GM12878 (cell line): Measurements from ENCODE around the gene NFE2L1. TPM values are rescaled to one million over a fixed set of nuclear protein-coding genes. Genes with fewer than 3 reads are reported as not detected.

Source experiments
- ATAC-seq: fragments of 200-7000 bp; cut with Tn5 transposase; 3 replicates; pipeline ENCODE4 v1.9.1; 2020; ENCODE audit warnings: mild to moderate bottlenecking, moderate library complexity
- BruUV-seq: library from RNA; stranded (reverse); fragments of 400-500 nt; replicated peaks from 2 replicates; lab custom pipeline; 2021; lab: Mats Ljungman, UMichigan
- CTCF ChIA-PET: fragments of 300-600 bp; sonication (Branson Sonifier 250); formaldehyde crosslinking; extraction: SDS; loops from one replicate; lab custom pipeline; 2021; ENCODE audit warnings: inconsistent platforms; lab: Yijun Ruan, JAX
- POLR2A ChIA-PET: fragments of 350-600 bp; formaldehyde crosslinking; extraction: SDS; loops from one replicate; lab custom pipeline; 2021; ENCODE audit warnings: inconsistent platforms; lab: Charles Lee
- RAD21 ChIA-PET: fragments of 300-600 bp; sonication (Branson Sonifier 250); formaldehyde crosslinking; loops from one replicate; lab custom pipeline; 2023; ENCODE audit warnings: antibody characterized with exemption; ENCODE audit not compliant: unreplicated experiment; lab: Charles Lee
- SMC1A ChIA-PET: fragments of 300-600 bp; sonication (Branson Sonifier 250); formaldehyde crosslinking; loops from one replicate; lab custom pipeline; 2023; ENCODE audit not compliant: unreplicated experiment, uncharacterized antibody; lab: Charles Lee
- DNase-seq: peaks from one replicate; pipeline ENCODE4 v3.0.0-alpha.2; 2011; ENCODE audit warnings: low read depth, low spot score
- FAIRE-seq: peaks from 3 replicates; lab custom pipeline; 2011; peaks lifted over from hg19 to GRCh38; lab: Jason Lieb, UNC
- H2AFZ ChIP-seq: 2 replicates; pipeline ENCODE4 v1.6.0; 2011; ENCODE audit warnings: low read depth, low read length, control low read depth; ENCODE audit not compliant: control insufficient read depth
- H3K27ac ChIP-seq: 2 replicates; pipeline ENCODE4 v1.5.1; 2011; ENCODE audit warnings: control low read depth; ENCODE audit not compliant: control insufficient read depth, insufficient read depth
- H3K27me3 ChIP-seq, 2 experiments: replicated peaks in 1 of 2; 2 replicates each; pipeline versions ENCODE4 v1.6.0 to v1.6.1; 2011; ENCODE audit warnings: low read length in 1 of 2; ENCODE audit not compliant: control insufficient read depth in 2 of 2, insufficient read depth in 2 of 2
- H3K36me3 ChIP-seq, 2 experiments: 2 replicates each; pipeline ENCODE4 v1.5.1; 2011; ENCODE audit warnings: low read length in 1 of 2; ENCODE audit not compliant: control insufficient read depth in 2 of 2, insufficient read depth in 2 of 2
- H3K4me1 ChIP-seq: 2 replicates; pipeline ENCODE4 v1.6.1; 2011; ENCODE audit warnings: mild to moderate bottlenecking, low read length, moderate library complexity, mixed read lengths; ENCODE audit not compliant: control insufficient read depth, insufficient read depth
- H3K4me2 ChIP-seq: 2 replicates; pipeline ENCODE4 v1.6.0; 2011; ENCODE audit warnings: control low read depth; ENCODE audit not compliant: control insufficient read depth, insufficient read depth
- H3K4me3 ChIP-seq: fragments of 200-600 bp; sonication (generic); 2 replicates; pipeline ENCODE4 v1.5.1; 2016
- H3K79me2 ChIP-seq: 2 replicates; pipeline ENCODE4 v1.6.0; 2011; ENCODE audit warnings: low read length; ENCODE audit not compliant: control insufficient read depth, insufficient read depth
- H3K9ac ChIP-seq: 2 replicates; pipeline ENCODE4 v1.8.0; 2011; ENCODE audit warnings: low read length, control low read depth, mixed read lengths; ENCODE audit not compliant: control insufficient read depth, insufficient read depth
- H3K9me3 ChIP-seq: replicated peaks from 3 replicates; pipeline ENCODE4 v1.5.1; 2011; ENCODE audit warnings: mild to moderate bottlenecking, low read length; ENCODE audit not compliant: control insufficient read depth, insufficient read depth
- H4K20me1 ChIP-seq: 2 replicates; pipeline ENCODE4 v1.6.0; 2011; ENCODE audit not compliant: control insufficient read depth, insufficient read depth
- SMARCA5 ChIP-seq: fragments of 450-650 bp; IDR thresholded peaks from 2 replicates; pipeline ENCODE4 v1.6.1; 2017; ENCODE audit warnings: mild to moderate bottlenecking
- STAT1 ChIP-seq: fragments of 450-650 bp; conservative IDR thresholded peaks from 2 replicates; pipeline ENCODE4 v1.6.1; 2014; ENCODE audit warnings: antibody characterized with exemption, mild to moderate bottlenecking
- ZSCAN29 ChIP-seq: fragments of 450-650 bp; IDR thresholded peaks from 2 replicates; pipeline ENCODE4 v1.6.1; 2017; ENCODE audit warnings: mild to moderate bottlenecking, moderate library complexity
- WGBS: methylation state at CpG from one replicate; pipeline ENCODE4 v1.1.6; 2016; ENCODE audit warnings: low lambda C conversion rate; ENCODE audit not compliant: insufficient replicate concordance, insufficient coverage; ENCODE audit errors: missing lambda C conversion rate; 5-methylcytosine and 5-hydroxymethylcytosine counted together
- in situ Hi-C: fragments of 300-500 bp; cut with MboI; formaldehyde crosslinking; loops from 9 replicates; pipeline ENCODE4 v1.14.3; 2018; ENCODE audit warnings: mixed read lengths
- intact Hi-C: fragments of 100-400 bp; cut with micrococcal nuclease; formaldehyde crosslinking; loops from one replicate; pipeline ENCODE4 v1.14.2; 2022; ENCODE audit not compliant: unreplicated experiment
- polyA plus RNA-seq, 11 experiments: library from polyadenylated mRNA; depleted of rRNA in 4 of 11; unstranded in 6 of 11; stranded (reverse) in 5 of 11; fragments of >200 nt; fragmentation: Nextera tagmentation in 4 of 11; fragmentation: Illumina TruSeq in 1 of 11; extraction: Ambion mirVana in 4 of 11; extraction: Trizol in 1 of 11; gene quantifications; 1 replicate in 1 of 11; 2 replicates in 10 of 11; pipeline versions ENCODE4 v1.2.1 to v1.2.3, GENCODE V29; 2011 to 2016; ENCODE audit warnings: inconsistent platforms in 2 of 11, missing spikeins in 2 of 11, low read depth in 1 of 11
- total RNA-seq, 4 experiments: library from RNA; depleted of rRNA in 3 of 4; stranded (reverse); fragments of >200 nt in 3 of 4; fragmentation: Illumina TruSeq in 1 of 4; extraction: Trizol in 1 of 4; gene quantifications; 2 replicates each; pipeline versions ENCODE4 v1.2.1 to v1.2.3, GENCODE V29; 2013 to 2021
- TF ChIP-seq, protein P1 (sequence below): IDR thresholded peaks from 2 replicates; pipeline ENCODE4 v1.6.1; 2012; ENCODE audit warnings: improper control_type of control experiment, low read depth, low read length; ENCODE audit not compliant: insufficient replicate concordance
- TF ChIP-seq, protein P2 (sequence below), 3 experiments: IDR thresholded peaks in 2 of 3; conservative IDR thresholded peaks in 1 of 3; 2 replicates each; pipeline ENCODE4 v1.5.1; 2011; ENCODE audit warnings: low read depth in 3 of 3, low read length in 3 of 3, mild to moderate bottlenecking in 3 of 3, control low read depth in 2 of 3, moderate library complexity in 2 of 3, inconsistent platforms in 1 of 3, mixed read lengths in 1 of 3; ENCODE audit not compliant: control insufficient read depth in 2 of 3, insufficient read depth in 1 of 3; ENCODE audit errors: extremely low read depth in 1 of 3

NFE2L1 gene
- total and polyA plus RNA-seq, 10 of the 15 experiments (the other 5 are each of a cell fraction or from before 2014, with no cell fraction given) = 3.8 to 104 (median 26.4) TPM

DNA sequence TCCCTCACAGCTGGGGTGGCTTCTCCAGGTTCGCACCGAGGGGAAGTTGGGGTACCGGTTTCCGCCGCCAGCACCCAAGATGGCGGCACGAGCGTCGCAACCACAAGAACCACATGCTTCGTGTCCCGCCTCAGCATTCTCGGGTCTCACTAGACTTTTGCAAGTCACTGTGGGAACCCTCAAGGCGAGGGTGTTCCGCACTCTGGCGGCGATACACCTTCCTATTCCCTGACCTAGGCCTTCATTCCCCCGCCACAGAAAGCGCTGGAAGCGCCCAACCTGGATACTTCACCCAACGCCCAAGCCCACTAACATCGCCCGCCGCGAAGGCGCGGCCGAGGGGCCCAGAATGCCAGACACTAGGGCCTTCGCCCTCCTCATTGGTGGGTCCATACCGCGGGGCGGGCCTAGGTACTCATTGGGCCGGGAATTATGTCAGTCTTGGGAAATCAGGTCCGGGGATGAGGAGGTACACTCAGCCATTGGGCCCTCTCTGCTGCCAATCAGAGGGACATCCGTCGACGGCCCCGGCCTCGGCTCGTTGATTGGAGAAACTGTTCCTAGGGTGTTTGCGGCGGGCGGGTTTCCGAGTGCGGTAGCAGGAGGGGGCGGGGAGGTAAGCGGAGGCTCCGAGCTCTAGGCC, at the start of gene NFE2L1 (continued):
- TF ChIP-seq, protein P1, sequence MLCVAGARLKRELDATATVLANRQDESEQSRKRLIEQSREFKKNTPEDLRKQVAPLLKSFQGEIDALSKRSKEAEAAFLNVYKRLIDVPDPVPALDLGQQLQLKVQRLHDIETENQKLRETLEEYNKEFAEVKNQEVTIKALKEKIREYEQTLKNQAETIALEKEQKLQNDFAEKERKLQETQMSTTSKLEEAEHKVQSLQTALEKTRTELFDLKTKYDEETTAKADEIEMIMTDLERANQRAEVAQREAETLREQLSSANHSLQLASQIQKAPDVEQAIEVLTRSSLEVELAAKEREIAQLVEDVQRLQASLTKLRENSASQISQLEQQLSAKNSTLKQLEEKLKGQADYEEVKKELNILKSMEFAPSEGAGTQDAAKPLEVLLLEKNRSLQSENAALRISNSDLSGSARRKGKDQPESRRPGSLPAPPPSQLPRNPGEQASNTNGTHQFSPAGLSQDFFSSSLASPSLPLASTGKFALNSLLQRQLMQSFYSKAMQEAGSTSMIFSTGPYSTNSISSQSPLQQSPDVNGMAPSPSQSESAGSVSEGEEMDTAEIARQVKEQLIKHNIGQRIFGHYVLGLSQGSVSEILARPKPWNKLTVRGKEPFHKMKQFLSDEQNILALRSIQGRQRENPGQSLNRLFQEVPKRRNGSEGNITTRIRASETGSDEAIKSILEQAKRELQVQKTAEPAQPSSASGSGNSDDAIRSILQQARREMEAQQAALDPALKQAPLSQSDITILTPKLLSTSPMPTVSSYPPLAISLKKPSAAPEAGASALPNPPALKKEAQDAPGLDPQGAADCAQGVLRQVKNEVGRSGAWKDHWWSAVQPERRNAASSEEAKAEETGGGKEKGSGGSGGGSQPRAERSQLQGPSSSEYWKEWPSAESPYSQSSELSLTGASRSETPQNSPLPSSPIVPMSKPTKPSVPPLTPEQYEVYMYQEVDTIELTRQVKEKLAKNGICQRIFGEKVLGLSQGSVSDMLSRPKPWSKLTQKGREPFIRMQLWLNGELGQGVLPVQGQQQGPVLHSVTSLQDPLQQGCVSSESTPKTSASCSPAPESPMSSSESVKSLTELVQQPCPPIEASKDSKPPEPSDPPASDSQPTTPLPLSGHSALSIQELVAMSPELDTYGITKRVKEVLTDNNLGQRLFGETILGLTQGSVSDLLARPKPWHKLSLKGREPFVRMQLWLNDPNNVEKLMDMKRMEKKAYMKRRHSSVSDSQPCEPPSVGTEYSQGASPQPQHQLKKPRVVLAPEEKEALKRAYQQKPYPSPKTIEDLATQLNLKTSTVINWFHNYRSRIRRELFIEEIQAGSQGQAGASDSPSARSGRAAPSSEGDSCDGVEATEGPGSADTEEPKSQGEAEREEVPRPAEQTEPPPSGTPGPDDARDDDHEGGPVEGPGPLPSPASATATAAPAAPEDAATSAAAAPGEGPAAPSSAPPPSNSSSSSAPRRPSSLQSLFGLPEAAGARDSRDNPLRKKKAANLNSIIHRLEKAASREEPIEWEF = peak; percentile 26
- no peak for TF ChIP-seq ZSCAN29
- TF ChIP-seq, all 136 proteins: peak for 74

DNA sequence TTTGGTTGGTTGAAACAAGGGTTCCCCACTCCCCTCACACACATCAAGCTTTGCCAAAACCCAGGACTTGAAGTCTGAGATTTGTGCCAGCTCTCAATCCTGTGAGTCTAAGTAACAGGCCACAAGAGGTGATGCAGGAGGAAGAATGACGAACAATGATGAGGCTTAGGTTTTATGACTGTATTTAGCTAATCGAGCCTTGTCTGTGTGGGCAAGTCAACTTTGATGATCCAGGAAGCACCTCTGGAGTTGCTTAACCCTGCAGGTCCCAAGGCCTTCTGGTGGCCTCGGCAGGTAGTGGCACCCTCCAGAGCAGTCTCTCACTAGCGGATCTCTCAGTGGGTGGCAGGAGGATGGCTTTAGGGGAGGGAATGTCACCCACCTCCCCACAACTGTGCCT, 48.6 kb upstream of the NFE2L1 start:
- DNase-seq (no peak), FAIRE-seq (no peak), ATAC-seq (no peak)
- Histone ChIP-seq H3K9ac (no peak overlapping the region), H3K79me2 (no peaks in the 10 kb centered on the region), H3K36me3 (no peaks in the 10 kb centered on the region; a peak in 1 of 4 replicates), H4K20me1 (no peaks in the 10 kb centered on the region), H3K27me3 (no peaks in the 10 kb centered on the region), H3K4me1 (peaks cover 34% of the 10 kb centered on the region), H3K9me3 (no peaks in the 10 kb centered on the region), H3K4me3 (no peak overlapping the region), H3K4me2 (no peak overlapping the region), H2AFZ (peak overlapping the region; percentile 12; the same call in 1 of the 2 replicates), H3K27ac (no peak overlapping the region)
- 54% methylated on average over 4 of the region's 4 CpGs for WGBS
- POLR2A ChIA-PET = interaction anchor here (0.5 to 3.7 kb wide), 6 partner anchors 9 to 466 kb away, joined by 3 to 21 read pairs (median 4); partner anchors contain the start of gene CDK5RAP3
- RAD21 ChIA-PET = interaction anchor here (0.6 to 2.7 kb wide), 5 partner anchors 12 to 27 kb away, joined by 3 to 8 read pairs (median 4); no protein-coding TSS in a partner anchor
- TF ChIP-seq STAT1 = no peak
- TF ChIP-seq, protein P2, sequence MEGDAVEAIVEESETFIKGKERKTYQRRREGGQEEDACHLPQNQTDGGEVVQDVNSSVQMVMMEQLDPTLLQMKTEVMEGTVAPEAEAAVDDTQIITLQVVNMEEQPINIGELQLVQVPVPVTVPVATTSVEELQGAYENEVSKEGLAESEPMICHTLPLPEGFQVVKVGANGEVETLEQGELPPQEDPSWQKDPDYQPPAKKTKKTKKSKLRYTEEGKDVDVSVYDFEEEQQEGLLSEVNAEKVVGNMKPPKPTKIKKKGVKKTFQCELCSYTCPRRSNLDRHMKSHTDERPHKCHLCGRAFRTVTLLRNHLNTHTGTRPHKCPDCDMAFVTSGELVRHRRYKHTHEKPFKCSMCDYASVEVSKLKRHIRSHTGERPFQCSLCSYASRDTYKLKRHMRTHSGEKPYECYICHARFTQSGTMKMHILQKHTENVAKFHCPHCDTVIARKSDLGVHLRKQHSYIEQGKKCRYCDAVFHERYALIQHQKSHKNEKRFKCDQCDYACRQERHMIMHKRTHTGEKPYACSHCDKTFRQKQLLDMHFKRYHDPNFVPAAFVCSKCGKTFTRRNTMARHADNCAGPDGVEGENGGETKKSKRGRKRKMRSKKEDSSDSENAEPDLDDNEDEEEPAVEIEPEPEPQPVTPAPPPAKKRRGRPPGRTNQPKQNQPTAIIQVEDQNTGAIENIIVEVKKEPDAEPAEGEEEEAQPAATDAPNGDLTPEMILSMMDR (IDR thresholded peaks at IDR 0.05 in 2 of 3, conservative IDR thresholded peaks at IDR 0.05 in 1 of 3; ENCODE audit: control insufficient read depth in 2 of 3, extremely low read depth in 1 of 3, insufficient read depth in 1 of 3, low read depth in 3 of 3, low read length in 3 of 3) = peak in 1 of 3 experiments; percentile 4; a peak in 1 of 6 replicates
- no peak for TF ChIP-seq SMARCA5
- SMC1A ChIA-PET = interaction anchor here (0.8 to 9.5 kb wide), 6 partner anchors 10 to 52 kb away, joined by 3 to 97 read pairs (median 5); partner anchors contain the start of gene CDK5RAP3
- BruUV-seq = no TSS peak
- in situ Hi-C loops = no loop called here
- CTCF ChIA-PET = interaction anchor here (0.6 to 8.5 kb wide), 11 partner anchors 10 to 166 kb away, joined by 3 to 59 read pairs (median 18); partner anchors contain the start of gene CDK5RAP3
- intact Hi-C loops = no loop called here
